Measurements from ENCODE around the gene DENND6B. TPM values are rescaled to one million over a fixed set of nuclear protein-coding genes. Genes with fewer than 3 reads are reported as not detected.
A peak's percentile ranks its signal among the peaks of the same experiment; 100 is the strongest.

The DENND6B gene
- total RNA-seq, 1 experiment from 2014 or later = 13.2 TPM

- H3K9me3 Mint-ChIP-seq (ENCODE audit: low read depth, unreplicated experiment) = no peaks in the 10 kb centered on the region
- CTCF ChIA-PET = interaction anchor here (1.2 to 3.9 kb wide), 5 partner anchors 9 to 43 kb away, joined by 4 to 26 read pairs (median 6); no protein-coding TSS in a partner anchor
- peak overlapping the region; percentile 84 for H3K27ac Mint-ChIP-seq (ENCODE audit: unreplicated experiment)
- peaks cover 54% of the 10 kb centered on the region for H3K4me1 Mint-ChIP-seq (ENCODE audit: low read depth, unreplicated experiment)
- peaks cover 77% of the 10 kb centered on the region for H3K36me3 Mint-ChIP-seq (ENCODE audit: insufficient read depth, unreplicated experiment)
- intact Hi-C loops (cut with micrococcal nuclease; ENCODE audit: unreplicated experiment) = no loop called here
- H3K27me3 Mint-ChIP-seq (ENCODE audit: unreplicated experiment) = no peaks in the 10 kb centered on the region
- TF ChIP-seq, protein P1, sequence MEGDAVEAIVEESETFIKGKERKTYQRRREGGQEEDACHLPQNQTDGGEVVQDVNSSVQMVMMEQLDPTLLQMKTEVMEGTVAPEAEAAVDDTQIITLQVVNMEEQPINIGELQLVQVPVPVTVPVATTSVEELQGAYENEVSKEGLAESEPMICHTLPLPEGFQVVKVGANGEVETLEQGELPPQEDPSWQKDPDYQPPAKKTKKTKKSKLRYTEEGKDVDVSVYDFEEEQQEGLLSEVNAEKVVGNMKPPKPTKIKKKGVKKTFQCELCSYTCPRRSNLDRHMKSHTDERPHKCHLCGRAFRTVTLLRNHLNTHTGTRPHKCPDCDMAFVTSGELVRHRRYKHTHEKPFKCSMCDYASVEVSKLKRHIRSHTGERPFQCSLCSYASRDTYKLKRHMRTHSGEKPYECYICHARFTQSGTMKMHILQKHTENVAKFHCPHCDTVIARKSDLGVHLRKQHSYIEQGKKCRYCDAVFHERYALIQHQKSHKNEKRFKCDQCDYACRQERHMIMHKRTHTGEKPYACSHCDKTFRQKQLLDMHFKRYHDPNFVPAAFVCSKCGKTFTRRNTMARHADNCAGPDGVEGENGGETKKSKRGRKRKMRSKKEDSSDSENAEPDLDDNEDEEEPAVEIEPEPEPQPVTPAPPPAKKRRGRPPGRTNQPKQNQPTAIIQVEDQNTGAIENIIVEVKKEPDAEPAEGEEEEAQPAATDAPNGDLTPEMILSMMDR (IDR thresholded peaks at IDR 0.05; ENCODE audit: unreplicated experiment) = no peak
- peak overlapping the region; percentile 67 for H3K4me3 Mint-ChIP-seq (ENCODE audit: low read depth, unreplicated experiment)
- BruUV-seq (replicated peaks) = TSS peak; percentile 20
- DNase-seq = peak; percentile 42
Measured at GRCh38 chr22:50305393-50305922, 21.4 kb downstream of the DENND6B start.

DNA sequence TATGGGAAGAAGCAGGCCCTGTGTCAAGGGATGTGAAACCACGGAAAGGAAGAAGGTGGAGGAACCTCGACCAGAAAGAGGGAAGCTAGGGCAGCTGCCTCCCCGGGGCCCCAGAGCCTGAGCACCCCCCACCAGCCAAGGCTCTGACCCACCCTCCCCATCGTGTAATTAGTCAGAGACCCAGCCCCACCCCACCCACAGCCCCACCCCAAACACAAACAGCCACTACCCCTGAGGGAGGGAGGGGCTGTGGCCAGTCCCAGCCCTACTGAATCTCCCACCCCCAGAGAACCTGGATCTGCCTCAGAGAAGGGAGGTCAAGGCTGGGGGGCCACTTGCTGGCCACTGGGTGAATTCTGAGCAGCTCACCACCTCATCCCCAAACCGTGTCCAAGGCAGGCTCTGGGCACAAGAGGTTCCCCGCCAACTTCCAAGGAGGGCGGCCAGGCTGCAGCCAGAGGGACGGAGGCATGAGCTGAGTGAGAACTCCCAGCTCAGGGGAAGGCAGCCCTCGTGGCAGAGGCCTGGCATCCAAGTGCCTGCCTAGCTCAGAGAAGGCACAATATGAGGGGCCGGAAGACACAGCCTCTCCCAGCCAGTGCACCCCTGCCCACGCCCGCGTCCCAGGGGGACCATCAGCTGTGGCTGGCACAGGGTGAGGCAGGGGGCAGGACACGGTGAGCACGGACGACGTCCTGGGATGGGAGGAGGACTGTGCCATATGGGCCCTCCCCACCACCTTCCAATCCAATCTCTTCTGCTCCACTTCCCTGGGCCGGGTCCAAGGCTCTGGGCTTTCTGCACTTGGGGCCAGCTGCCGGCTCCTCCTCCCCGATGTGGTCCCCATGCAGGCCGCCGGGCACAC lies 22.1 kb downstream of the DENND6B start:
- Mint-ChIP-seq H3K27me3 (ENCODE audit: unreplicated experiment) (no peaks in the 10 kb centered on the region), H3K4me1 (ENCODE audit: low read depth, unreplicated experiment) (peaks cover 54% of the 10 kb centered on the region), H3K36me3 (ENCODE audit: insufficient read depth, unreplicated experiment) (peaks cover 83% of the 10 kb centered on the region), H3K4me3 (ENCODE audit: low read depth, unreplicated experiment) (peak overlapping the region; percentile 67), H3K9me3 (ENCODE audit: low read depth, unreplicated experiment) (no peaks in the 10 kb centered on the region), H3K27ac (ENCODE audit: unreplicated experiment) (peak overlapping the region; percentile 84)
- intact Hi-C loops (cut with micrococcal nuclease; ENCODE audit: unreplicated experiment) = no loop called here
- CTCF ChIA-PET = interaction anchor here (0.6 to 3.9 kb wide), 3 partner anchors 8 to 52 kb away, joined by 6 to 26 read pairs (median 8); no protein-coding TSS in a partner anchor
- TF ChIP-seq, protein P1 (IDR thresholded peaks at IDR 0.05; ENCODE audit: unreplicated experiment) = no peak
- DNase-seq = peak; percentile 47
- TSS peak; percentile 80 for BruUV-seq (replicated peaks)

GRCh38 chr22:50303848-50304527 lies 22.8 kb downstream of the DENND6B start:
- H3K27ac Mint-ChIP-seq (ENCODE audit: unreplicated experiment) = peak overlapping the region; percentile 84
- peaks cover 54% of the 10 kb centered on the region for H3K4me1 Mint-ChIP-seq (ENCODE audit: low read depth, unreplicated experiment)
- peak overlapping the region; percentile 67 for H3K4me3 Mint-ChIP-seq (ENCODE audit: low read depth, unreplicated experiment)
- CTCF ChIA-PET = interaction anchor here (1.1 to 3.9 kb wide), 4 partner anchors 8 to 28 kb away, joined by 4 to 26 read pairs (median 7); no protein-coding TSS in a partner anchor
- H3K9me3 Mint-ChIP-seq (ENCODE audit: low read depth, unreplicated experiment) = no peaks in the 10 kb centered on the region
- intact Hi-C loops (cut with micrococcal nuclease; ENCODE audit: unreplicated experiment) = no loop called here
- H3K36me3 Mint-ChIP-seq (ENCODE audit: insufficient read depth, unreplicated experiment) = peaks cover 87% of the 10 kb centered on the region
- BruUV-seq (replicated peaks) = no TSS peak
- DNase-seq = peak; percentile 85
- no peaks in the 10 kb centered on the region for H3K27me3 Mint-ChIP-seq (ENCODE audit: unreplicated experiment)
- TF ChIP-seq, protein P1 (IDR thresholded peaks at IDR 0.05; ENCODE audit: unreplicated experiment) = no peak

DNA sequence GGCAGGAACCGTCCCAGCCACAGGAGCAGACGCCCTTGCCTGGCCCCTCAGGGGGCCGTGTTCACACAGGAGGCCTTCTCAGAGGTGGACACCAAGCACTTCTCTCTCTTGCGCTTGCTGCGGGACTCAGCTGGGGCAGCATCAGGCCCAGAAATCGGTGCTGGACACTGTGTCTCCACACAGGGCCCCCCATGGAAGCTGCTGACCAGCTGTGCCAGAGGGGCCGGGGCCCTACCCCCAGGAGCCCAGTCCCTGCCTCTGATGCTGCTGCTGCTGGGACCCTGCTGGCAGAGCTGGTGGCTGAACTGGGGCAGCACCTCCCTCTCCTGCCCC lies 23.3 kb downstream of the DENND6B start:
- intact Hi-C loops (cut with micrococcal nuclease; ENCODE audit: unreplicated experiment) = no loop called here

More for the DNA sequence above, 23.3 kb downstream of the DENND6B start:
- Mint-ChIP-seq H3K4me1 (ENCODE audit: low read depth, unreplicated experiment) (peaks cover 55% of the 10 kb centered on the region), H3K36me3 (ENCODE audit: insufficient read depth, unreplicated experiment) (peaks cover 91% of the 10 kb centered on the region), H3K9me3 (ENCODE audit: low read depth, unreplicated experiment) (no peaks in the 10 kb centered on the region), H3K27ac (ENCODE audit: unreplicated experiment) (peak overlapping the region; percentile 84), H3K4me3 (ENCODE audit: low read depth, unreplicated experiment) (peak overlapping the region; percentile 67), H3K27me3 (ENCODE audit: unreplicated experiment) (no peaks in the 10 kb centered on the region)
- BruUV-seq (replicated peaks) = no TSS peak
- CTCF ChIA-PET = interaction anchor here (1.1 to 3.9 kb wide), 3 partner anchors 10 to 27 kb away, joined by 4 to 26 read pairs (median 8); no protein-coding TSS in a partner anchor
- DNase-seq = no peak
- TF ChIP-seq, protein P1 (IDR thresholded peaks at IDR 0.05; ENCODE audit: unreplicated experiment) = no peak

All from Calu3 (cell line).